Activated CD8-positive, alpha-beta memory T cell treated with anti-CD3 and anti-CD28 coated beads, Interleukin-2, amount 50 U/mL, for 48 hours (primary cell): ENCODE results near the gene FBXO4.

ENCODE experiments used
- DNase-seq: peaks from one replicate; pipeline ENCODE4 v3.0.0-alpha.2; 2020

Gene FBXO4

DNA sequence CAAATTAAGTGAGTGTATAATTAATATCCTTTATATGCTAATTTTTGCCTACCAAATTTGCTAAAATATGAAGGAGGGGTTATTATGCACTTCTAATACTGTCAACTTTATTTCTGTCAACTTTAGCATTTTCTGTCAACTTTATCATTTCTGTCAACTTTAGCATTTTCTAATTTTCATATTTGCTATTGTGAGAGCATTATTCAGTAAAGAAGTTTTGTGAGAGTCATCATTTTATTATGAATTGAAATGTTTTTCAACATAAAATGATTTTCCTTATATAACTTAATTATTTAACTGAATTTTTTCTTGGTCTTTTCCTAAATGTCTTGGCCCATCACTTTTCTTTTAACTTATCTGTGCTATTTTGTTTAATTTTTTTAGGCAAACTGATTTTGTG lies 58.2 kb downstream of the FBXO4 start:
- no peak for DNase-seq

DNA sequence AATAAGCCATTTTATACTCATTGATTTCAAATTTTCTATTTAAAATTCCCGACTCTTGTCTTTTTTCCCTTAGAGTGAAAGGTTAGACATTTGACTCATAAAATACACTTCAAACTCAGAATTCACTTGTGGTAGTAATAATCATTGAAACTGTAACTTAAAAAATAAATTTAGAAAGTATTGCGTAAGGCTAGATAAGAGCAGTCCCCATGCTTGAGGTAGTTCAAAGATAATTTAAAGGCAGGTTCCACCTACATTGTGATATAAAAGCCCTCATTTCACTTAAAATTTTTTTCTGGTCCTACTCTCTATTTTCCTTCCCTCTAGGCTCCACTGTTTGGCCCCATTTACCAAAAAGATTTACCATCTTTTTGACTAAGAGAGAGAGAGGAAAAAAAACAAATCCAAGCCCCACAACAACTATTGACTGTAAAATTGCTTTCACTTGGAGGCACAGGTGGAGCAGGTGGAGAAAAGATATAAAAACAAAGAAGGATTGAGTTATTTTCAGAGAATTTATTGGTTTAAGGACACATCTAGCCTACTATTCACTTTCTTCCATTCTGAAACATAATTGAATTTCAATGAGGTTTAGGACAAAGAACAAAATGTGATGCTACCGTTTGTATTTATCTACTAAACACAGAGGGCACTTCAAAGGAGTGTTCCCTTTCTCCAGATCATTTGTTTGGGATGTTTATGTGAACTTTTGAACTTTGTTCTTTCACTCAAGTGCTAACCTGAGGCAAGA lies 61.0 kb downstream of the FBXO4 start:
- DNase-seq, result no peak
